Tibial nerve (tissue), 3 donors: ENCODE measurements around the gene AEBP1.

ENCODE experiments used
- CTCF ChIP-seq, 5 experiments: fragments of 200-600 bp in 3 of 5; fragments of 450-650 bp in 2 of 5; sonication (generic) in 3 of 5; IDR thresholded peaks; one replicate each; pipeline ENCODE4 v1.5.1; 2016 to 2019; ENCODE audit warnings: antibody characterized with exemption in 5 of 5, mild to moderate bottlenecking in 3 of 5, moderate library complexity in 2 of 5
- POLR2A ChIP-seq, 2 donors: fragments of 450-650 bp; IDR thresholded peaks; one replicate each; pipeline ENCODE4 v1.6.1; 2017; ENCODE audit warnings: antibody characterized with exemption in 2 of 2, mild to moderate bottlenecking in 2 of 2, moderate library complexity in 2 of 2

- TF ChIP-seq CTCF (IDR thresholded peaks at IDR 0.05) = no peak
- TF ChIP-seq POLR2A (IDR thresholded peaks at IDR 0.05) = no peak
These were observed 46.8 kb upstream of the AEBP1 start for GRCh38 chr7:44057181-44057848.
